LHCN-M2 (cell line): ENCODE results near the gene MT1X. TPM values are rescaled to one million over a fixed set of nuclear protein-coding genes. Genes with fewer than 3 reads are reported as not detected.

ENCODE experiments used
- DNase-seq: peaks from one replicate; pipeline ENCODE4 v3.0.0-alpha.2; 2012; ENCODE audit warnings: low read depth
- total RNA-seq: library from RNA; depleted of rRNA; stranded (reverse); fragments of >200 nt; gene quantifications from 2 replicates; pipeline ENCODE4 v1.2.3, GENCODE V29; 2014

Gene MT1X
- total RNA-seq, 1 experiment from 2014 or later = 172 TPM

GRCh38 chr16:56679078-56679730 lies 3.1 kb upstream of the MT1X start:
- DNase-seq = no peak

- peak; percentile 20 for DNase-seq
Observed at GRCh38 chr16:56679818-56680217, 2.5 kb upstream of the MT1X start.

GRCh38 chr16:56682703-56683397 lies 580 bp downstream of the MT1X start:
- no peak for DNase-seq

GRCh38 chr16:56683424-56684172 lies 1.3 kb downstream of the MT1X start:
- no peak for DNase-seq

GRCh38 chr16:56684256-56684925 lies 2.1 kb downstream of the MT1X start:
- no peak for DNase-seq

GRCh38 chr16:56684926-56685590 lies 2.8 kb downstream of the MT1X start:
- no peak for DNase-seq

- no peak for DNase-seq
Observed at GRCh38 chr16:56686758-56687157, 4.5 kb downstream of the MT1X start.

GRCh38 chr16:56688762-56689161 lies 6.5 kb downstream of the MT1X start:
- DNase-seq = peak; percentile 71

- DNase-seq = peak; percentile 79
Observed at GRCh38 chr16:56689171-56689570, 6.9 kb downstream of the MT1X start.

- DNase-seq = no peak
Observed at GRCh38 chr16:56690420-56691122, 8.3 kb downstream of the MT1X start.

- DNase-seq = peak; percentile 39
Observed at GRCh38 chr16:56691885-56692284, 9.6 kb downstream of the MT1X start.

- DNase-seq = no peak
Observed at GRCh38 chr16:56695246-56695645, 13.0 kb downstream of the MT1X start.

- no peak for DNase-seq
Observed at GRCh38 chr16:56697456-56698155, 15.3 kb downstream of the MT1X start.

- no peak for DNase-seq
Observed at GRCh38 chr16:56700195-56700594, 17.9 kb downstream of the MT1X start.

- no peak for DNase-seq
Observed at GRCh38 chr16:56700631-56701030, 18.4 kb downstream of the MT1X start.

GRCh38 chr16:56701534-56701933 lies 19.3 kb downstream of the MT1X start:
- DNase-seq = no peak

GRCh38 chr16:56702836-56703235 lies 20.6 kb downstream of the MT1X start:
- DNase-seq = no peak

- DNase-seq = no peak
Observed at GRCh38 chr16:56708525-56709442, 26.5 kb downstream of the MT1X start.

GRCh38 chr16:56709443-56710040 lies 27.3 kb downstream of the MT1X start:
- DNase-seq = no peak
